ENCODE results near the gene ERMP1.

The ERMP1 gene

DNA sequence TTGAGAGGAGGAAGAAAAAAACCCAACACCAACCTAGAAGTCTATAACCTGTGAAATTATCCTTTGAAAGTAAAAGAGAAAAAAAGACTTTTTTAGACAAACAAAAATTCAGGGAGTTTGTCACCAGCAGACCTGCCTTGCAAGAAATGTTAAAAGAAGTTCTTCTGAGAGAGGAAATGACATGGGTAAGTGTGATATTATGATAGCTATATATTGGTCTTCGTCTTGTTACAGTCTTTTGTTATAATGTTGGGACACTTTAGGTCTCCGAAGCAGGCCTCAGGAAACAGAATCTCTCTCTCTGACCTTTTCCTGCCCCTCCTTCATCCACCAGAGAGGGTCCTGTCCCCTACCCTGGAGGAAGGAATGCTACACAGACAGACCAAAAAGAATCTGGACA, 41.1 kb upstream of the ERMP1 start:
- Mint-ChIP-seq H3K36me3 (ENCODE audit: low read depth) (peaks cover 5% of the 10 kb centered on the region), H3K9me3 (no peaks in the 10 kb centered on the region), H3K4me3 (no peak overlapping the region), H3K4me1 (peaks cover 18% of the 10 kb centered on the region), H3K27ac (no peak overlapping the region), H3K27me3 (ENCODE audit: low read depth, poor library complexity) (peaks cover 6% of the 10 kb centered on the region)
- no peak for DNase-seq
- no peak for TF ChIP-seq CTCF (IDR thresholded peaks at IDR 0.05)

- Mint-ChIP-seq H3K4me3 (no peak overlapping the region), H3K4me1 (peaks cover 18% of the 10 kb centered on the region), H3K27ac (peak overlapping the region; percentile 36), H3K36me3 (ENCODE audit: low read depth) (peaks cover 5% of the 10 kb centered on the region), H3K9me3 (no peaks in the 10 kb centered on the region), H3K27me3 (ENCODE audit: low read depth, poor library complexity) (peaks cover 6% of the 10 kb centered on the region)
- no peak for DNase-seq
- TF ChIP-seq CTCF (IDR thresholded peaks at IDR 0.05) = no peak
Measured at GRCh38 chr9:5873439-5873838, 40.5 kb upstream of the ERMP1 start.

DNA sequence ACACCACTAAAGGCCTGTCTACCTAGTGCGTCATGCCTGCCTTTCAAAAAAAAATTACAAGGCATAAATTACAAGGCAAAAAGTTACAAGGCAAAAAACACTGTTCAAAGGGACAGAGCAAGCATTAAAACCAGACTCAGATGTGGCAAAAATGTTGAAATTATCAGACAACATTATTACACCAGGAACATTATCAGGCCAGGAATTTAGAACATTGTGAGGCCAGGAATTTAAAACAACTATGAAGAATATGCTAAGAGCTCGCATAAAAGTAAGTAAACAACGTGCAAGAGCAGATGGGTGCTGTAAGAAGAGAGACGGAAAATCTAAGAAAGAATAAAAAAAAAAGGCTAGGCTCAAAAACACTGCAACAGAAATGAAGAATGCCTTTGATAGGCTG, 39.6 kb upstream of the ERMP1 start:
- Mint-ChIP-seq H3K4me1 (peaks cover 18% of the 10 kb centered on the region), H3K36me3 (ENCODE audit: low read depth) (peaks cover 5% of the 10 kb centered on the region), H3K9me3 (no peaks in the 10 kb centered on the region), H3K4me3 (no peak overlapping the region), H3K27me3 (ENCODE audit: low read depth, poor library complexity) (peaks cover 6% of the 10 kb centered on the region), H3K27ac (no peak overlapping the region)
- TF ChIP-seq CTCF (IDR thresholded peaks at IDR 0.05) = no peak
- no peak for DNase-seq

- no peak for TF ChIP-seq CTCF (IDR thresholded peaks at IDR 0.05)
- peaks cover 6% of the 10 kb centered on the region for H3K27me3 Mint-ChIP-seq (ENCODE audit: low read depth, poor library complexity)
- DNase-seq = no peak
- H3K9me3 Mint-ChIP-seq = no peaks in the 10 kb centered on the region
- H3K4me3 Mint-ChIP-seq = no peak overlapping the region
- peaks cover 18% of the 10 kb centered on the region for H3K4me1 Mint-ChIP-seq
- H3K27ac Mint-ChIP-seq = no peak overlapping the region
- peaks cover 5% of the 10 kb centered on the region for H3K36me3 Mint-ChIP-seq (ENCODE audit: low read depth)
Measured at GRCh38 chr9:5871785-5872184, 38.9 kb upstream of the ERMP1 start.

- H3K27me3 Mint-ChIP-seq (ENCODE audit: low read depth, poor library complexity) = peaks cover 6% of the 10 kb centered on the region
- peaks cover 18% of the 10 kb centered on the region for H3K4me1 Mint-ChIP-seq
- no peak overlapping the region for H3K27ac Mint-ChIP-seq
- no peak for DNase-seq
- no peak overlapping the region for H3K4me3 Mint-ChIP-seq
- no peaks in the 10 kb centered on the region for H3K9me3 Mint-ChIP-seq
- TF ChIP-seq CTCF (IDR thresholded peaks at IDR 0.05) = no peak
- H3K36me3 Mint-ChIP-seq (ENCODE audit: low read depth) = no peaks in the 10 kb centered on the region
Measured at GRCh38 chr9:5870691-5871090, 37.8 kb upstream of the ERMP1 start.

- no peak for DNase-seq
- no peaks in the 10 kb centered on the region for H3K36me3 Mint-ChIP-seq (ENCODE audit: low read depth)
- no peaks in the 10 kb centered on the region for H3K9me3 Mint-ChIP-seq
- H3K27me3 Mint-ChIP-seq (ENCODE audit: low read depth, poor library complexity) = peaks cover 6% of the 10 kb centered on the region
- no peak overlapping the region for H3K27ac Mint-ChIP-seq
- no peak for TF ChIP-seq CTCF (IDR thresholded peaks at IDR 0.05)
- no peak overlapping the region for H3K4me3 Mint-ChIP-seq
- peaks cover 18% of the 10 kb centered on the region for H3K4me1 Mint-ChIP-seq
Measured at GRCh38 chr9:5870020-5870339, 37.1 kb upstream of the ERMP1 start.

Data from nephron progenitor cell (in vitro differentiated cells).